NB4 (cell line): ENCODE data around the gene SALL3.

ENCODE experiments used
- MYC ChIP-seq: IDR thresholded peaks from 2 replicates; pipeline ENCODE4 v1.6.1; 2011; ENCODE audit warnings: low read depth, low read length
- POLR2A ChIP-seq: IDR thresholded peaks from 2 replicates; pipeline ENCODE4 v1.6.1; 2011; ENCODE audit warnings: mild to moderate bottlenecking; ENCODE audit not compliant: insufficient read length; ENCODE audit errors: extremely low read depth
- TF ChIP-seq, protein P1 (sequence below): IDR thresholded peaks from one replicate; pipeline ENCODE4 v1.5.1; 2012; ENCODE audit warnings: low read depth, low read length
- TF ChIP-seq, protein P2 (sequence below): IDR thresholded peaks from 2 replicates; pipeline ENCODE4 v1.6.1; 2011; ENCODE audit warnings: low read depth, low read length

DNA sequence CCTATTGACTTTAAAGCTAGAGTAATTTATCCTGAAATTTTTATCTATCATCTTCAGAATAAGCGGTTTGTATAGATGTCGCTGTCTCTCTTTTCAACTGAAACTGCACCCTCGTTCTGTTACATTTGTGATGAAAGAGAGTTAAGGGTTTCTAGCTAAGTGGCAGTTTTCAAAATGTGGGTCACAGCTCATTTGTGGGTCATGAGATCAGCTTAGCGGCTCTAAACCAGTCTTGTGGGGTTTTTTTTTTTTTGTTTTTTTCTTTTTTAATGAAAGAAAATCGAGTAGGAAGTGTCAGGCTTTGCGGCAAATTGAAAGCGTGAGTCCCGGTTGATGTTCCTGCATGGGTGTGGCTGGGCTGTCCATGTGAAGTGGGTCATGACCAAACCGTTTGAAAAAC is 31.2 kb downstream of the SALL3 start:
- TF ChIP-seq, protein P1, sequence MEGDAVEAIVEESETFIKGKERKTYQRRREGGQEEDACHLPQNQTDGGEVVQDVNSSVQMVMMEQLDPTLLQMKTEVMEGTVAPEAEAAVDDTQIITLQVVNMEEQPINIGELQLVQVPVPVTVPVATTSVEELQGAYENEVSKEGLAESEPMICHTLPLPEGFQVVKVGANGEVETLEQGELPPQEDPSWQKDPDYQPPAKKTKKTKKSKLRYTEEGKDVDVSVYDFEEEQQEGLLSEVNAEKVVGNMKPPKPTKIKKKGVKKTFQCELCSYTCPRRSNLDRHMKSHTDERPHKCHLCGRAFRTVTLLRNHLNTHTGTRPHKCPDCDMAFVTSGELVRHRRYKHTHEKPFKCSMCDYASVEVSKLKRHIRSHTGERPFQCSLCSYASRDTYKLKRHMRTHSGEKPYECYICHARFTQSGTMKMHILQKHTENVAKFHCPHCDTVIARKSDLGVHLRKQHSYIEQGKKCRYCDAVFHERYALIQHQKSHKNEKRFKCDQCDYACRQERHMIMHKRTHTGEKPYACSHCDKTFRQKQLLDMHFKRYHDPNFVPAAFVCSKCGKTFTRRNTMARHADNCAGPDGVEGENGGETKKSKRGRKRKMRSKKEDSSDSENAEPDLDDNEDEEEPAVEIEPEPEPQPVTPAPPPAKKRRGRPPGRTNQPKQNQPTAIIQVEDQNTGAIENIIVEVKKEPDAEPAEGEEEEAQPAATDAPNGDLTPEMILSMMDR = no peak
- TF ChIP-seq POLR2A (no peak), MYC (no peak)
- TF ChIP-seq, protein P2, sequence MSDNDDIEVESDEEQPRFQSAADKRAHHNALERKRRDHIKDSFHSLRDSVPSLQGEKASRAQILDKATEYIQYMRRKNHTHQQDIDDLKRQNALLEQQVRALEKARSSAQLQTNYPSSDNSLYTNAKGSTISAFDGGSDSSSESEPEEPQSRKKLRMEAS = no peak
